Osteocyte (in vitro differentiated cells): Measurements from ENCODE around the gene ASS1. TPM values are rescaled to one million over a fixed set of nuclear protein-coding genes. Genes with fewer than 3 reads are reported as not detected.

ENCODE experiments used
- DNase-seq: peaks from one replicate; pipeline ENCODE4 v3.0.0; 2021; ENCODE audit warnings: mixed read lengths; ENCODE audit not compliant: unreplicated experiment; ENCODE audit errors: extremely low spot score
- H3K27ac Mint-ChIP-seq: one replicate; pipeline ENCODE4 v1.8.0; 2021; ENCODE audit warnings: mild to moderate bottlenecking, mixed read lengths; ENCODE audit not compliant: unreplicated experiment
- H3K27me3 Mint-ChIP-seq: one replicate; pipeline ENCODE4 v1.8.0; 2021; ENCODE audit warnings: mixed read lengths; ENCODE audit not compliant: unreplicated experiment
- H3K36me3 Mint-ChIP-seq: one replicate; pipeline ENCODE4 v1.8.0; 2021; ENCODE audit warnings: mixed read lengths; ENCODE audit not compliant: unreplicated experiment
- H3K4me1 Mint-ChIP-seq: one replicate; pipeline ENCODE4 v1.8.0; 2021; ENCODE audit warnings: mixed read lengths; ENCODE audit not compliant: unreplicated experiment
- H3K4me3 Mint-ChIP-seq: one replicate; pipeline ENCODE4 v1.8.0; 2021; ENCODE audit warnings: mild to moderate bottlenecking, moderate library complexity, mixed read lengths; ENCODE audit not compliant: unreplicated experiment
- H3K9me3 Mint-ChIP-seq: one replicate; pipeline ENCODE4 v1.8.0; 2021; ENCODE audit warnings: mixed read lengths; ENCODE audit not compliant: unreplicated experiment
- CTCF ChIP-seq: fragments of 200-600 bp; sonication (generic); IDR thresholded peaks from 2 replicates; pipeline ENCODE4 v1.5.0; 2021; ENCODE audit warnings: antibody characterized with exemption, mild to moderate bottlenecking, moderate library complexity
- total RNA-seq: library from RNA; stranded (reverse); gene quantifications from 2 replicates; pipeline ENCODE4 v1.2.1, GENCODE V29; 2021

Gene ASS1
- total RNA-seq, 1 donor from 2014 or later: 219 TPM

GRCh38 chr9:130461731-130462130 lies 17.0 kb downstream of the ASS1 start:
- H3K27me3 Mint-ChIP-seq: no peaks in the 10 kb centered on the region
- H3K4me3 Mint-ChIP-seq: no peak overlapping the region
- no peak for TF ChIP-seq CTCF
- peaks cover 1% of the 10 kb centered on the region for H3K4me1 Mint-ChIP-seq
- no peak overlapping the region for H3K27ac Mint-ChIP-seq
- no peak for DNase-seq
- no peaks in the 10 kb centered on the region for H3K9me3 Mint-ChIP-seq
- peaks cover 8% of the 10 kb centered on the region for H3K36me3 Mint-ChIP-seq

- Mint-ChIP-seq H3K27me3 (no peaks in the 10 kb centered on the region), H3K9me3 (no peaks in the 10 kb centered on the region), H3K27ac (no peak overlapping the region), H3K36me3 (peaks cover 13% of the 10 kb centered on the region), H3K4me3 (no peak overlapping the region), H3K4me1 (peaks cover 1% of the 10 kb centered on the region)
- DNase-seq: no peak
- no peak for TF ChIP-seq CTCF
Observed at GRCh38 chr9:130462685-130463540, 18.2 kb downstream of the ASS1 start.

GRCh38 chr9:130463763-130464745 lies 19.3 kb downstream of the ASS1 start:
- Mint-ChIP-seq H3K4me1 (peaks cover 1% of the 10 kb centered on the region), H3K36me3 (peaks cover 18% of the 10 kb centered on the region), H3K27ac (no peak overlapping the region), H3K4me3 (no peak overlapping the region), H3K9me3 (no peaks in the 10 kb centered on the region), H3K27me3 (no peaks in the 10 kb centered on the region)
- no peak for TF ChIP-seq CTCF
- no peak for DNase-seq

- Mint-ChIP-seq H3K9me3 (no peaks in the 10 kb centered on the region), H3K4me1 (peaks cover under 1% of the 10 kb centered on the region), H3K36me3 (peaks cover 15% of the 10 kb centered on the region), H3K4me3 (no peak overlapping the region), H3K27ac (no peak overlapping the region), H3K27me3 (no peaks in the 10 kb centered on the region)
- DNase-seq: no peak
- TF ChIP-seq CTCF: no peak
Observed at GRCh38 chr9:130465383-130466096, 20.8 kb downstream of the ASS1 start.
